C4-2B (cell line): Measurements from ENCODE around the gene ZG16.
"Not testable (repeated sequence)": the region's sequence is repeated elsewhere in the genome, so short reads cannot be mapped to it uniquely, and the experiment has no call there.

Experiments
- H3K27ac ChIP-seq: fragments of 450-650 bp; 2 replicates; pipeline ENCODE4 v1.5.1; 2017
- CTCF ChIP-seq: fragments of 450-650 bp; conservative IDR thresholded peaks from 2 replicates; pipeline ENCODE4 v1.5.1; 2017; ENCODE audit warnings: mild to moderate bottlenecking
- ZFX ChIP-seq: fragments of 450-650 bp; IDR thresholded peaks from 2 replicates; pipeline ENCODE4 v1.6.1; 2017

ZG16 gene

GRCh38 chr16:29784157-29784556, 6.1 kb downstream of the ZG16 start:
- no peak for TF ChIP-seq CTCF
- TF ChIP-seq ZFX, result no peak
- H3K27ac ChIP-seq, result peak overlapping the region; percentile 13; the same call in 1 of the 2 replicates

- 0 out of 2 replicates have a peak overlapping the region, but pooled peaks have one; percentile 10 for H3K27ac ChIP-seq
- TF ChIP-seq CTCF, result no peak
- no peak for TF ChIP-seq ZFX
Measured at GRCh38 chr16:29784901-29785500, 6.9 kb downstream of the ZG16 start.

GRCh38 chr16:29787155-29787554, 9.1 kb downstream of the ZG16 start:
- not testable (repeated sequence) for H3K27ac ChIP-seq

GRCh38 chr16:29789775-29790182, 11.7 kb downstream of the ZG16 start:
- H3K27ac ChIP-seq, result peak overlapping the region; percentile 91
- no peak for TF ChIP-seq ZFX
- no peak for TF ChIP-seq CTCF

- peak within 1 kb of the TSS; percentile 91 for H3K27ac ChIP-seq
- peak; percentile 90 for TF ChIP-seq CTCF
- TF ChIP-seq ZFX, result peak; percentile 43; the same call in 1 of the 2 replicates
Measured at GRCh38 chr16:29790183-29790948, 12.3 kb downstream of the ZG16 start, which contains the start of gene KIF22. Gene KIF22 (plus strand): TSS chr16:29790751. CDS start chr16:29790760, 9 bp downstream.

GRCh38 chr16:29790949-29791844, 13.1 kb downstream of the ZG16 start:
- no peak for TF ChIP-seq ZFX
- TF ChIP-seq CTCF, result no peak

More at GRCh38 chr16:29790949-29791844, 13.1 kb downstream of the ZG16 start:
- H3K27ac ChIP-seq, result peak overlapping the region; percentile 91
